MM.1S (cell line): ENCODE data around the gene OGFOD1.

Source experiments
- CTCF ChIP-seq: fragments of 300-600 bp; sonication (generic); IDR thresholded peaks from 2 replicates; pipeline ENCODE4 v1.5.1; 2016; ENCODE audit warnings: antibody characterized with exemption, low read length, mixed read lengths
- EZH2 ChIP-seq: fragments of 300-600 bp; sonication (generic); optimal IDR thresholded peaks from 2 replicates; pipeline ENCODE3; 2017; ENCODE audit warnings: low read depth, mild to moderate bottlenecking, antibody characterized with exemption, low read length, mixed read lengths

- TF ChIP-seq CTCF (no peak), EZH2 (no peak)
Measured at GRCh38 chr16:56463153-56463552, 11.8 kb downstream of the OGFOD1 start.
